ENCODE results near the gene MAGEC1.

DNA sequence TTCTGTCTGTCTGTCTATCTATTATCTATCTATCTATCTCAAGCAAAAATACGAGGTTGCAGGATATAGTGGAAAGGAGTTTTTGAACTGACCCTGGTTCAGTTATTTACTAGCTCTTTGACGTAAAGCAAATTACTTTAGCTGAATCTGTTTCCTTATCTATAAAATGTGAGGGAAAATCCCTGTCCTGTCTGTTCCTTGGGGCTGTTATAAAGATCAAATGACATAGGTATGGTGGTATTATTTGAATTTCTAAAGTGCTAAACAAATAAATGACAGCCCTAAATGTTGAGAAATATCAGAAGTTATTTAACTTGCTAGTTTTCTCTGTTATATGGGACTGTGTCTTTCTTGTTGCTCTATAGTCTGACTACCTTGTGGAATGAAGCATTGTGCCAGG, 55.0 kb downstream of the MAGEC1 start:
- TF ChIP-seq, protein P1, sequence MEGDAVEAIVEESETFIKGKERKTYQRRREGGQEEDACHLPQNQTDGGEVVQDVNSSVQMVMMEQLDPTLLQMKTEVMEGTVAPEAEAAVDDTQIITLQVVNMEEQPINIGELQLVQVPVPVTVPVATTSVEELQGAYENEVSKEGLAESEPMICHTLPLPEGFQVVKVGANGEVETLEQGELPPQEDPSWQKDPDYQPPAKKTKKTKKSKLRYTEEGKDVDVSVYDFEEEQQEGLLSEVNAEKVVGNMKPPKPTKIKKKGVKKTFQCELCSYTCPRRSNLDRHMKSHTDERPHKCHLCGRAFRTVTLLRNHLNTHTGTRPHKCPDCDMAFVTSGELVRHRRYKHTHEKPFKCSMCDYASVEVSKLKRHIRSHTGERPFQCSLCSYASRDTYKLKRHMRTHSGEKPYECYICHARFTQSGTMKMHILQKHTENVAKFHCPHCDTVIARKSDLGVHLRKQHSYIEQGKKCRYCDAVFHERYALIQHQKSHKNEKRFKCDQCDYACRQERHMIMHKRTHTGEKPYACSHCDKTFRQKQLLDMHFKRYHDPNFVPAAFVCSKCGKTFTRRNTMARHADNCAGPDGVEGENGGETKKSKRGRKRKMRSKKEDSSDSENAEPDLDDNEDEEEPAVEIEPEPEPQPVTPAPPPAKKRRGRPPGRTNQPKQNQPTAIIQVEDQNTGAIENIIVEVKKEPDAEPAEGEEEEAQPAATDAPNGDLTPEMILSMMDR (IDR thresholded peaks at IDR 0.05) = no peak
- no peak for TF ChIP-seq POLR2A (IDR thresholded peaks at IDR 0.05)

All from body of pancreas (tissue), 4 donors.